H1 (cell line): Measurements from ENCODE around the gene ALDH1A3. TPM values are rescaled to one million over a fixed set of nuclear protein-coding genes. Genes with fewer than 3 reads are reported as not detected.

Experiments used
- CTCF ChIA-PET: fragments of 300-600 bp; sonication (Branson Sonifier 250); formaldehyde crosslinking; loops from one replicate; lab custom pipeline; 2021; ENCODE audit not compliant: partially characterized antibody; lab: Charles Lee
- POLR2A ChIA-PET: fragments of 300-600 bp; sonication (Branson Sonifier 250); formaldehyde crosslinking; loops from one replicate; lab custom pipeline; 2021; ENCODE audit warnings: inconsistent platforms; ENCODE audit not compliant: partially characterized antibody; lab: Charles Lee
- DNase-seq, 2 experiments: peaks; one replicate each; pipeline versions ENCODE4 v3.0.0 to v3.0.0-alpha.2; 2010 to 2022; ENCODE audit warnings: low spot score in 2 of 2, low read depth in 1 of 2, mixed read lengths in 1 of 2
- FAIRE-seq: peaks from 2 replicates; lab custom pipeline; 2011; peaks lifted over from hg19 to GRCh38; lab: Jason Lieb, UNC
- H2AFZ ChIP-seq: 2 replicates; pipeline ENCODE4 v1.8.1; 2012; ENCODE audit warnings: low read length, inconsistent platforms
- H2AK5ac ChIP-seq: 2 replicates; pipeline ENCODE4 v1.6.1; 2013; ENCODE audit warnings: low read depth, low read length
- H2BK120ac ChIP-seq: replicated peaks from 2 replicates; pipeline ENCODE3; 2013; ENCODE audit warnings: low read depth, low read length, inconsistent platforms
- H2BK12ac ChIP-seq: 2 replicates; pipeline ENCODE4 v1.6.1; 2013; ENCODE audit warnings: low read depth, low read length
- H2BK15ac ChIP-seq: 2 replicates; pipeline ENCODE4 v1.6.1; 2013; ENCODE audit warnings: low read length
- H2BK20ac ChIP-seq: 2 replicates; pipeline ENCODE4 v1.6.1; 2013; ENCODE audit warnings: low read length
- H2BK5ac ChIP-seq: 2 replicates; pipeline ENCODE4 v1.6.1; 2013; ENCODE audit warnings: low read depth, low read length
- H3K14ac ChIP-seq: 2 replicates; pipeline ENCODE4 v1.6.1; 2013; ENCODE audit warnings: inconsistent platforms; ENCODE audit not compliant: insufficient read length
- H3K18ac ChIP-seq: 2 replicates; pipeline ENCODE4 v1.6.1; 2013; ENCODE audit warnings: low read length; ENCODE audit errors: extremely low read depth
- H3K23ac ChIP-seq: 2 replicates; pipeline ENCODE4 v1.6.1; 2013; ENCODE audit warnings: inconsistent platforms; ENCODE audit not compliant: insufficient read length
- H3K23me2 ChIP-seq: 2 replicates; pipeline ENCODE4 v1.6.1; 2013; ENCODE audit warnings: low read depth, low read length
- H3K27ac ChIP-seq: 2 replicates; pipeline ENCODE4 v1.6.1; 2011; ENCODE audit warnings: low read depth, low read length, inconsistent platforms
- H3K27me3 ChIP-seq, 4 experiments: replicated peaks in 1 of 4; 1 replicate in 1 of 4; 2 replicates in 3 of 4; pipeline versions ENCODE4 v1.6.1 to v1.8.1; 2011 to 2013; ENCODE audit warnings: low read length in 3 of 4, mild to moderate bottlenecking in 3 of 4, inconsistent platforms in 2 of 4, mixed read lengths in 2 of 4, moderate library complexity in 1 of 4; ENCODE audit not compliant: control insufficient read depth in 3 of 4, insufficient read depth in 3 of 4; ENCODE audit errors: extremely low read depth in 1 of 4
- H3K36me3 ChIP-seq, 4 experiments: 2 replicates each; pipeline versions ENCODE4 v1.6.1 to v1.8.1; 2011 to 2013; ENCODE audit warnings: mild to moderate bottlenecking in 4 of 4, low read length in 3 of 4, moderate library complexity in 2 of 4, control low read depth in 1 of 4, inconsistent platforms in 1 of 4; ENCODE audit not compliant: insufficient read depth in 4 of 4, control insufficient read depth in 2 of 4
- H3K4ac ChIP-seq: replicated peaks from 2 replicates; pipeline ENCODE3; 2013; ENCODE audit warnings: low read length, low read depth, mixed read lengths, inconsistent platforms; ENCODE audit not compliant: insufficient read length
- H3K4me1 ChIP-seq, 4 experiments: replicated peaks in 1 of 4; 1 replicate in 1 of 4; 2 replicates in 3 of 4; pipeline versions ENCODE4 v1.6.1 to v1.8.1; 2011 to 2013; ENCODE audit warnings: low read length in 3 of 4, inconsistent platforms in 2 of 4, mixed read lengths in 1 of 4; ENCODE audit not compliant: insufficient read depth in 4 of 4, control insufficient read depth in 3 of 4
- H3K4me2 ChIP-seq, 2 experiments: 2 replicates each; pipeline versions ENCODE4 v1.6.1 to v1.8.1; 2011 to 2013; ENCODE audit warnings: low read depth in 2 of 2, low read length in 2 of 2, control low read depth in 1 of 2, inconsistent platforms in 1 of 2, mild to moderate bottlenecking in 1 of 2; ENCODE audit not compliant: insufficient read depth in 1 of 2
- H3K4me3 ChIP-seq, 4 experiments: fragments of 200-600, 300-600 bp in 1 of 4; sonication (generic), shearing (Covaris generic), sonication (Bioruptor Twin) in 1 of 4; 2 replicates each; pipeline versions ENCODE4 v1.5.1 to v1.8.1; 2011 to 2016; ENCODE audit warnings: low read length in 4 of 4, low read depth in 3 of 4, control low read depth in 2 of 4, inconsistent platforms in 2 of 4, mild to moderate bottlenecking in 2 of 4, mixed read lengths in 1 of 4, moderate library complexity in 1 of 4; ENCODE audit not compliant: insufficient read depth in 2 of 4; ENCODE audit errors: extremely low read depth in 1 of 4
- H3K56ac ChIP-seq: replicated peaks from 2 replicates; pipeline ENCODE3; 2013; ENCODE audit warnings: low read depth, mild to moderate bottlenecking, mixed read lengths, low read length, inconsistent platforms; ENCODE audit not compliant: insufficient read length
- H3K79me1 ChIP-seq: 2 replicates; pipeline ENCODE4 v1.6.1; 2013; ENCODE audit warnings: low read depth, low read length, control low read depth
- H3K79me2 ChIP-seq, 2 experiments: 2 replicates each; pipeline versions ENCODE4 v1.6.1 to v1.8.1; 2012 to 2013; ENCODE audit warnings: low read length in 2 of 2, mild to moderate bottlenecking in 2 of 2, inconsistent platforms in 1 of 2; ENCODE audit not compliant: insufficient read depth in 2 of 2, control insufficient read depth in 1 of 2
- H3K9ac ChIP-seq, 4 experiments: replicated peaks in 1 of 4; 1 replicate in 1 of 4; 2 replicates in 3 of 4; pipeline versions ENCODE4 v1.6.1 to v1.8.1; 2011 to 2013; ENCODE audit warnings: low read depth in 3 of 4, low read length in 3 of 4, control low read depth in 2 of 4, mild to moderate bottlenecking in 2 of 4, moderate library complexity in 2 of 4, inconsistent platforms in 1 of 4; ENCODE audit errors: extremely low read depth in 1 of 4
- H3K9me3 ChIP-seq, 2 experiments: 2 replicates each; pipeline versions ENCODE4 v1.6.1 to v1.8.1; 2012 to 2013; ENCODE audit warnings: mild to moderate bottlenecking in 2 of 2, moderate library complexity in 2 of 2, control low read depth in 1 of 2, inconsistent platforms in 1 of 2, low read depth in 1 of 2, low read length in 1 of 2, mixed read lengths in 1 of 2; ENCODE audit not compliant: insufficient read depth in 2 of 2
- H4K20me1 ChIP-seq, 2 experiments: replicated peaks in 1 of 2; 2 replicates each; pipeline versions ENCODE3 to v1.8.1; 2011 to 2013; ENCODE audit warnings: inconsistent platforms in 2 of 2, low read length in 2 of 2, mild to moderate bottlenecking in 1 of 2; ENCODE audit not compliant: insufficient read depth in 2 of 2, control insufficient read depth in 1 of 2
- H4K5ac ChIP-seq: 2 replicates; pipeline ENCODE4 v1.6.1; 2013; ENCODE audit warnings: low read length, low read depth, mixed read lengths, inconsistent platforms; ENCODE audit not compliant: insufficient read length
- H4K8ac ChIP-seq: 2 replicates; pipeline ENCODE4 v1.8.0; 2013; ENCODE audit warnings: mild to moderate bottlenecking, moderate library complexity, low read length, inconsistent platforms; ENCODE audit not compliant: insufficient read depth; ENCODE audit errors: extremely low read depth
- H4K91ac ChIP-seq: replicated peaks from 2 replicates; pipeline ENCODE3; 2013; ENCODE audit warnings: low read length, mixed read lengths, inconsistent platforms; ENCODE audit not compliant: insufficient read length
- CEBPB ChIP-seq: IDR thresholded peaks from 2 replicates; pipeline ENCODE4 v1.6.1; 2012; ENCODE audit warnings: low read depth, low read length
- CTBP2 ChIP-seq: IDR thresholded peaks from 2 replicates; pipeline ENCODE4 v1.7.0; 2011; ENCODE audit warnings: borderline replicate concordance, mild to moderate bottlenecking, moderate library complexity, mixed read lengths, low read length; ENCODE audit not compliant: insufficient read depth, insufficient read length
- POLR2AphosphoS5 ChIP-seq: IDR thresholded peaks from 2 replicates; pipeline ENCODE4 v1.6.1; 2011; ENCODE audit warnings: low read depth, low read length
- SAP30 ChIP-seq: fragments of 300-600 bp; sonication (generic); IDR thresholded peaks from 2 replicates; pipeline ENCODE4 v1.7.1; 2012; ENCODE audit warnings: low read length, moderate library complexity, mild to moderate bottlenecking, inconsistent platforms; ENCODE audit not compliant: insufficient read depth, insufficient replicate concordance
- SRF ChIP-seq: IDR thresholded peaks from 2 replicates; pipeline ENCODE4 v1.6.1; 2011; ENCODE audit warnings: mild to moderate bottlenecking, low read depth, low read length, moderate library complexity
- WGBS, 2 experiments: shearing (Covaris generic) in 1 of 2; methylation state at CpG; one replicate each; pipeline versions ENCODE4 v1.1.6 to v1.1.7; 2013 to 2015; ENCODE audit warnings: low lambda C conversion rate in 2 of 2, mixed read lengths in 2 of 2, inconsistent platforms in 1 of 2, low coverage in 1 of 2, missing lambda C conversion rate in 1 of 2; ENCODE audit not compliant: insufficient replicate concordance in 2 of 2, insufficient coverage in 1 of 2, insufficient read length in 1 of 2; ENCODE audit errors: extremely low coverage in 1 of 2, missing lambda C conversion rate in 1 of 2; 5-methylcytosine and 5-hydroxymethylcytosine counted together
- polyA plus RNA-seq, 7 experiments: library from polyadenylated mRNA; depleted of rRNA in 3 of 7; stranded (reverse) in 5 of 7; unstranded in 2 of 7; fragments of >200 nt in 5 of 7; fragments of 200-250 nt in 2 of 7; gene quantifications; 1 replicate in 5 of 7; 2 replicates in 1 of 7; 4 replicates in 1 of 7; pipeline versions ENCODE4 v1.2.1 to v1.2.3, GENCODE V29; 2011 to 2013; ENCODE audit warnings: missing spikeins in 2 of 7, mixed read lengths in 2 of 7
- total RNA-seq: library from RNA; stranded (reverse); fragmentation: NEBNext Ultra II Directional; extraction: Animal tissue kit (Norgen Biotek cat#: 25700); gene quantifications from 2 replicates; pipeline ENCODE4 v1.2.1, GENCODE V29; 2021
- TF ChIP-seq, protein P1 (sequence below), 3 experiments: IDR thresholded peaks; 1 replicate in 2 of 3; 2 replicates in 1 of 3; pipeline versions ENCODE4 v1.5.1 to v1.6.1; 2011; ENCODE audit warnings: low read length in 3 of 3, mild to moderate bottlenecking in 3 of 3, inconsistent platforms in 2 of 3, low read depth in 1 of 3, moderate library complexity in 1 of 3; ENCODE audit not compliant: insufficient read depth in 1 of 3; ENCODE audit errors: control extremely low read depth in 1 of 3
- TF ChIP-seq, protein P2 (sequence below): IDR thresholded peaks from 2 replicates; pipeline ENCODE4 v1.6.1; 2011; ENCODE audit warnings: low read length, improper control_type of control experiment

The ALDH1A3 gene
- total and polyA plus RNA-seq, 2 of the 8 experiments (the other 6 are each of a cell fraction or from before 2014, with no cell fraction given) = 2.2 to 5.5 TPM

DNA sequence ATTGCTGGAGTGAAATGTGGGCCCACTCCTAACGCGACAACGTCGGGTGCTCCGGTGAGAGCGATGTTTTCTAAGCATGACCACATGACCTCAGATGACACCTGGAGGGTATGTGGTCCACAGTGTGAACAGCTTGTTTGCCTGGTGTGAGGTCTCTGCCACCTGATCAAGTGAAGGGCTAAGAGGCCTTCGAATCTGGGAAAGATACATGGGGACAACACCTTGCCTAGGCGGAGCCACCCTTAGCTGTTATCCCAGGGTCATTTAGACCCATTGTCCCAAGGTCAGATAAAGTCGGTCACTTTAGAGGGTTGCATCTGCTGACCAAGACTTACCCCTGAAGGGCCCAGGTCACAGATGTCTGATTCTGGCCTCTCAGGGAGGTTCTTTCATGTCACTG is 34.9 kb upstream of the ALDH1A3 start:
- CTCF ChIA-PET = interaction anchor here (1.5 to 3.0 kb wide), 2 partner anchors 14 to 25 kb away, joined by 5 to 16 read pairs; no protein-coding TSS in a partner anchor
- POLR2A ChIA-PET = no interaction called here
- no peak overlapping the region for H3K4ac ChIP-seq
- no peak overlapping the region for H2BK15ac ChIP-seq
- no peaks in the 10 kb centered on the region for H3K9me3 ChIP-seq
- no peak overlapping the region for H4K5ac ChIP-seq
- no peak overlapping the region for H3K27ac ChIP-seq
- no peak overlapping the region for H3K18ac ChIP-seq
- H3K23ac ChIP-seq = no peak overlapping the region
- H2BK5ac ChIP-seq = no peak overlapping the region
- no peak for DNase-seq
- H3K56ac ChIP-seq = no peak overlapping the region
- H2AFZ ChIP-seq = no peak overlapping the region
- no peaks in the 10 kb centered on the region for H3K23me2 ChIP-seq
- H2BK120ac ChIP-seq = no peak overlapping the region
- H2AK5ac ChIP-seq = no peak overlapping the region
- no peaks in the 10 kb centered on the region for H3K79me2 ChIP-seq
- H3K4me3 ChIP-seq = no peak overlapping the region
- H3K4me1 ChIP-seq = no peaks in the 10 kb centered on the region
- TF ChIP-seq CTBP2 (no peak), POLR2AphosphoS5 (no peak), CEBPB (no peak), SAP30 (no peak), SRF (no peak)
- TF ChIP-seq, protein P1, sequence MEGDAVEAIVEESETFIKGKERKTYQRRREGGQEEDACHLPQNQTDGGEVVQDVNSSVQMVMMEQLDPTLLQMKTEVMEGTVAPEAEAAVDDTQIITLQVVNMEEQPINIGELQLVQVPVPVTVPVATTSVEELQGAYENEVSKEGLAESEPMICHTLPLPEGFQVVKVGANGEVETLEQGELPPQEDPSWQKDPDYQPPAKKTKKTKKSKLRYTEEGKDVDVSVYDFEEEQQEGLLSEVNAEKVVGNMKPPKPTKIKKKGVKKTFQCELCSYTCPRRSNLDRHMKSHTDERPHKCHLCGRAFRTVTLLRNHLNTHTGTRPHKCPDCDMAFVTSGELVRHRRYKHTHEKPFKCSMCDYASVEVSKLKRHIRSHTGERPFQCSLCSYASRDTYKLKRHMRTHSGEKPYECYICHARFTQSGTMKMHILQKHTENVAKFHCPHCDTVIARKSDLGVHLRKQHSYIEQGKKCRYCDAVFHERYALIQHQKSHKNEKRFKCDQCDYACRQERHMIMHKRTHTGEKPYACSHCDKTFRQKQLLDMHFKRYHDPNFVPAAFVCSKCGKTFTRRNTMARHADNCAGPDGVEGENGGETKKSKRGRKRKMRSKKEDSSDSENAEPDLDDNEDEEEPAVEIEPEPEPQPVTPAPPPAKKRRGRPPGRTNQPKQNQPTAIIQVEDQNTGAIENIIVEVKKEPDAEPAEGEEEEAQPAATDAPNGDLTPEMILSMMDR (IDR thresholded peaks at IDR 0.05; ENCODE audit: control extremely low read depth in 1 of 3, insufficient read depth in 1 of 3, low read depth in 1 of 3, low read length in 3 of 3) = no peak
- TF ChIP-seq, protein P2, sequence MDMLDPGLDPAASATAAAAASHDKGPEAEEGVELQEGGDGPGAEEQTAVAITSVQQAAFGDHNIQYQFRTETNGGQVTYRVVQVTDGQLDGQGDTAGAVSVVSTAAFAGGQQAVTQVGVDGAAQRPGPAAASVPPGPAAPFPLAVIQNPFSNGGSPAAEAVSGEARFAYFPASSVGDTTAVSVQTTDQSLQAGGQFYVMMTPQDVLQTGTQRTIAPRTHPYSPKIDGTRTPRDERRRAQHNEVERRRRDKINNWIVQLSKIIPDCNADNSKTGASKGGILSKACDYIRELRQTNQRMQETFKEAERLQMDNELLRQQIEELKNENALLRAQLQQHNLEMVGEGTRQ = no peak
- H3K79me1 ChIP-seq = no peaks in the 10 kb centered on the region
- H2BK20ac ChIP-seq = no peak overlapping the region
- H3K36me3 ChIP-seq = no peaks in the 10 kb centered on the region
- H4K20me1 ChIP-seq = no peaks in the 10 kb centered on the region
- H3K14ac ChIP-seq = no peak overlapping the region
- H4K8ac ChIP-seq = no peak overlapping the region
- H2BK12ac ChIP-seq = no peak overlapping the region
- WGBS, 2 experiments = 89% methylated on average over 9 of the region's 9 CpGs; no CpG with 5 or more reads in 1 of the 2 experiments
- FAIRE-seq = no peak
- H3K9ac ChIP-seq = no peak overlapping the region
- no peaks in the 10 kb centered on the region for H3K27me3 ChIP-seq
- no peak overlapping the region for H4K91ac ChIP-seq
- H3K4me2 ChIP-seq = no peak overlapping the region
